Transverse colon (tissue), 4 donors: Measurements from ENCODE around the gene PEX11A. TPM values are rescaled to one million over a fixed set of nuclear protein-coding genes. Genes with fewer than 3 reads are reported as not detected.

Experiments used
- DNase-seq: peaks from one replicate; pipeline ENCODE4 v3.0.0-alpha.2; 2019
- H3K27ac ChIP-seq, 4 donors: fragments of 200-600 bp; sonication (generic); 2 replicates each; pipeline ENCODE4 v1.5.1; 2016 to 2018; ENCODE audit warnings: inconsistent platforms in 4 of 4
- H3K27me3 ChIP-seq: fragments of 200-600 bp; sonication (generic); 2 replicates; pipeline ENCODE4 v1.5.1; 2017; ENCODE audit warnings: inconsistent platforms
- H3K36me3 ChIP-seq, 4 donors: fragments of 200-600 bp; sonication (generic); 2 replicates each; pipeline ENCODE4 v1.5.1; 2017 to 2019; ENCODE audit warnings: inconsistent platforms in 4 of 4
- H3K4me1 ChIP-seq, 4 donors: fragments of 200-600 bp; sonication (generic); 2 replicates each; pipeline ENCODE4 v1.5.1; 2017 to 2020; ENCODE audit warnings: inconsistent platforms in 4 of 4
- H3K4me3 ChIP-seq, 4 donors: fragments of 200-600 bp; sonication (generic); 1 replicate in 1 of 4; 2 replicates in 3 of 4; pipeline versions ENCODE4 v1.5.1 to v1.6.1; 2017 to 2019; ENCODE audit warnings: inconsistent platforms in 4 of 4
- H3K9me3 ChIP-seq, 2 donors: fragments of 200-600 bp; sonication (generic); 2 replicates each; pipeline ENCODE4 v1.5.1; 2017 to 2019; ENCODE audit warnings: inconsistent platforms in 2 of 2
- EP300 ChIP-seq: sonication (generic); formaldehyde crosslinking; IDR thresholded peaks from one replicate; pipeline ENCODE4 v1.6.1; 2017; ENCODE audit warnings: antibody characterized with exemption, low read depth
- POLR2A ChIP-seq: fragments of 450-650 bp; IDR thresholded peaks from one replicate; pipeline ENCODE4 v1.6.1; 2016; ENCODE audit warnings: antibody characterized with exemption, mild to moderate bottlenecking, moderate library complexity
- POLR2AphosphoS5 ChIP-seq, 3 donors: sonication (generic); formaldehyde crosslinking; IDR thresholded peaks; one replicate each; pipeline ENCODE4 v1.6.1; 2016; ENCODE audit warnings: antibody characterized with exemption in 3 of 3
- WGBS, 2 donors: methylation state at CpG; one replicate each; pipeline ENCODE4 v1.1.5; 2018; ENCODE audit warnings: low coverage in 1 of 2; 5-methylcytosine and 5-hydroxymethylcytosine counted together
- in situ Hi-C, 4 donors: fragments of 200-750 bp; cut with MboI; loops; one replicate each; pipeline versions ENCODE4 v1.15.0 to v1.15.1; 2017; ENCODE audit warnings: low sequenced_read_pairs in 3 of 4, low pct_ligation_motif_present in 1 of 4, low pct_unique_long_range_greater_than_20kb in 1 of 4
- intact Hi-C: fragments of 100-400 bp; cut with DNase I; formaldehyde crosslinking; loops from one replicate; pipeline ENCODE4 v1.15.1; 2023; ENCODE audit warnings: low total_unique reads
- total RNA-seq, 4 donors: library from RNA; depleted of rRNA; stranded (reverse); fragments of >200 nt; gene quantifications; one replicate each; pipeline ENCODE4 v1.1.0, GENCODE V29; 2016
- TF ChIP-seq, protein P1 (sequence below), 5 experiments: fragments of 200-600 bp in 3 of 5; fragments of 450-650 bp in 2 of 5; sonication (generic) in 3 of 5; IDR thresholded peaks; 1 replicate in 2 of 5; 2 replicates in 3 of 5; pipeline ENCODE4 v1.5.1; 2016 to 2017; ENCODE audit warnings: antibody characterized with exemption in 5 of 5, inconsistent platforms in 3 of 5, mild to moderate bottlenecking in 2 of 5, moderate library complexity in 1 of 5

The PEX11A gene
- total RNA-seq, 4 donors from 2014 or later: 6.8 to 113 (median 40.6) TPM

DNA sequence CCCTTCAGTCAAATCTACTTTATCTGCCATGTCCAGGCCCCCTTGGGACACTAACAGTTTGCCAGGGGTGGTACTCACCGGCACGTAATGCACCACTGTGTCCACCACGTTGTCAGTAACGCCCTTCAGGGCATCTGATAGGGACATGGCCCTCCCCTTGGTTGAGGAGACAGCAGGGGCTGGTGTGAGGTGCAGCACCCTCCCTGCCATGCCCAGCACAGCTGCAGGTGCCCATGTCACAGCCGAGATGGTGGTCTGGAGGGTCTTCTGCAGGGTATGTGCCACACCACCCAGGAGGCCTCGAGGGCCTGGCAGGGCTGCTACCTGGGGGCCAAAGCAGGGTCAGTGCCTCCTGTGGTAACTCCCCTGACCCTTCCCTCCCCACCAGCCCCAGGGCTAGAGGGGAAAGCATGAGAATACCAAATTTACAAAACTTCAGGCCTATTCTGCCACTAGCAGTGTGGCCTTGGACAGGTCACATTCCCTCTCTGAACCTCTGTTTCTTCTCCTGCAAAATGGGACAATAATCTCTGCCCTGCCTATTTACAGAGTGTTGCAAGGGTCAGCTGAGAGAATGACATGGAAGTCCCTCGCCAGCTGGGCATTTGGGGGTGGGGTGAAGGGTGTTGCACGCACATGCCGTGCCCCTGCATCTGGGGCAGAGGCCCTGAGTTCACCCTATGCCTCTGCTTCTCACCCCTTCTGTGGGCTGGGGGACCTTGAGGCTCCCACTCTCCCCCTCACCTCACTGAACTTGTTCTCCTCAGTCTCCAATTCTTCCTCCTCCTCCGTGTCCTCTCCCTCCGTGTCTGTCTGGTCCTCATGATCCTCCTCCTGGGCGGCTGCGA, 23.5 kb downstream of the PEX11A start:
- intact Hi-C loops: no loop called here
- Histone ChIP-seq H3K36me3 (no peaks in the 10 kb centered on the region), H3K4me3 (no peak overlapping the region), H3K9me3 (no peaks in the 10 kb centered on the region), H3K27me3 (no peaks in the 10 kb centered on the region), H3K4me1 (peaks cover 11 to 28% (median 17%) of the 10 kb centered on the region in 4 donors), H3K27ac (no peak overlapping the region)
- TF ChIP-seq, protein P1, sequence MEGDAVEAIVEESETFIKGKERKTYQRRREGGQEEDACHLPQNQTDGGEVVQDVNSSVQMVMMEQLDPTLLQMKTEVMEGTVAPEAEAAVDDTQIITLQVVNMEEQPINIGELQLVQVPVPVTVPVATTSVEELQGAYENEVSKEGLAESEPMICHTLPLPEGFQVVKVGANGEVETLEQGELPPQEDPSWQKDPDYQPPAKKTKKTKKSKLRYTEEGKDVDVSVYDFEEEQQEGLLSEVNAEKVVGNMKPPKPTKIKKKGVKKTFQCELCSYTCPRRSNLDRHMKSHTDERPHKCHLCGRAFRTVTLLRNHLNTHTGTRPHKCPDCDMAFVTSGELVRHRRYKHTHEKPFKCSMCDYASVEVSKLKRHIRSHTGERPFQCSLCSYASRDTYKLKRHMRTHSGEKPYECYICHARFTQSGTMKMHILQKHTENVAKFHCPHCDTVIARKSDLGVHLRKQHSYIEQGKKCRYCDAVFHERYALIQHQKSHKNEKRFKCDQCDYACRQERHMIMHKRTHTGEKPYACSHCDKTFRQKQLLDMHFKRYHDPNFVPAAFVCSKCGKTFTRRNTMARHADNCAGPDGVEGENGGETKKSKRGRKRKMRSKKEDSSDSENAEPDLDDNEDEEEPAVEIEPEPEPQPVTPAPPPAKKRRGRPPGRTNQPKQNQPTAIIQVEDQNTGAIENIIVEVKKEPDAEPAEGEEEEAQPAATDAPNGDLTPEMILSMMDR (IDR thresholded peaks at IDR 0.05): no peak
- TF ChIP-seq EP300: no peak
- WGBS, 2 donors: 77 to 80% methylated on average over 1 to 13 of the region's 13 CpGs
- in situ Hi-C loops: no loop called here
- DNase-seq: no peak

DNA sequence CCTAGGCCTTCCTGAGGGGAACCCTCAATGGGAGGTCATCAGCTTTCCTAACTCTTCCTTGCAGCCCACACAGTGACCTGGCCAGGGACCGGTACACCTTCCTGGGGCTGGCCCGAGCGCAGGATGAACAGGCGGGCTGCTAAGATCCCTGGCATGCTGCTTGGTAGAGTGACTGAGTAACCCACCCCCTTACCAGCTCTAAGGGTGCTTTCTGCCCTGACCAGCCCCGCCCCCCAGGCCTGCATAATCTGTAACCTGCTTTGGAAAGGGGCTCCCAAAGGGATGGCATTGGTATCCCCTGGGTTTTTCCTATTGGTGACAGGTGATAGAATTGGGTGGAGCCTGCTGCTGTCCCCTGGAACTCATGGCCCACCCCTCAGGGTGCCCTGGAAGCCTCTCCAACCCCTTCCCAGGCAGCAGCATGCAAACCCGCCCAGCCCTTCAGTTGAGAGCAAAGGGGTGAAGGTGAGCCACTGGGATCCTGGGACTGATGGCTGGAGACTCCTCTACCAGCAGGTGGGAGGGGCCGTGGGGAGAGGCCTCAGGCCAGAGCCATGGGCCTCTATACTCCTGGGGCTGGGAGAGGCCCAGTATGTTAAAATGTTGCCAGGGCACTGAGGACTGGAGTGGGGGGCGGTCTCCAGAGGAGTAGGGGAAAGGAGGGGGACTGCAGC, 24.2 kb downstream of the PEX11A start:
- H3K4me3 ChIP-seq: peak overlapping the region in 1 of 4 donors; percentile 50
- intact Hi-C loops: no loop called here
- TF ChIP-seq, protein P1 (IDR thresholded peaks at IDR 0.05): no peak
- TF ChIP-seq EP300: no peak
- TF ChIP-seq POLR2A: no peak
- TF ChIP-seq POLR2AphosphoS5 (IDR thresholded peaks at IDR 0.05): no peak
- no peaks in the 10 kb centered on the region for H3K9me3 ChIP-seq
- peak overlapping the region; percentile 73 to 82 (median 76) for H3K27ac ChIP-seq
- peaks cover 11 to 28% (median 17%) of the 10 kb centered on the region in 4 donors for H3K4me1 ChIP-seq
- 99% methylated on average over 8 of the region's 8 CpGs; no CpG with 5 or more reads in 1 of the 2 donors for WGBS, 2 donors
- no peak for DNase-seq
- in situ Hi-C loops: no loop called here
- no peaks in the 10 kb centered on the region for H3K27me3 ChIP-seq
- no peaks in the 10 kb centered on the region for H3K36me3 ChIP-seq

DNA sequence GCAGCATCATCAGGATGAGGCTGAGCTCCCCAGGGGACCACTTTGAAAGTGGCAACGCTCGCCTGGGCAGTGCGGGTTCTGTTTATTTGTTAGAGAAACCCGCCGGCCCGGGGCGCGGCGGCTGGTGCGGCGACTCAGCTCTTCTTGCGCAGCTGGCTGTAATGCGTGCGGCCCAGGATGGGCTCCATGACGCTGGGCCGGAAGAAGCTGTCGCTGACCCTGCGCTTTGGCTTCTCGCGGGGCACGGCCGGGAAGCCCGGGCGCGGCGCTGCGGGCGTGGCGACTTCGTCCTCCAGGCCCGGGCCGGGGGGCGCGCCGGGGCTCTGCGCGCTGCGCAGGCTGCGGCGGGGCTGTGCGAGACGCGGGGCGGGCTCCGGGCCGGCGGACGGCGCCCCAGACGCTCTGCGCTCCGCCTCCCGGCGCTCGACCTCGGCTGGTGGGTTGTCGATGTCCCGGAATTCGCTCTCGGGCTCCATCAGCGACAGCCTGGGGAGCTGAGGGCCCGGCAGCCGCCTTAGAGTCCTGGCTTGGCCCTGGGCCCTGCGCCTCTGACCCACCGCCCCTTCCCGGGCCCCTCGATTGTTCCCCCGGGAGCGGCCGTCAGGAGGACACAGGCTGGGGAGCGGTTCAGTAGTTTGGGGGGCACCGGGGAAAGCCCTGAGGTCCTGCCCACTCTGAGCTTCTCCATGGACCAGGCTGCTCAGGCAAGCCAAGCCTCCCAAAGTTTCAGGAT, 24.9 kb downstream of the PEX11A start:
- H3K27me3 ChIP-seq: no peaks in the 10 kb centered on the region
- peak overlapping the region; percentile 32 to 50 (median 36) for H3K4me3 ChIP-seq
- intact Hi-C loops (no loop called here), in situ Hi-C loops (no loop called here)
- H3K4me1 ChIP-seq: peaks cover 11 to 28% (median 17%) of the 10 kb centered on the region in 4 donors
- peak; percentile 63 for DNase-seq
- peak in 1 of 3 donors; percentile 45 for TF ChIP-seq POLR2AphosphoS5 (IDR thresholded peaks at IDR 0.05)
- peak; percentile 42 for TF ChIP-seq POLR2A
- TF ChIP-seq, protein P1 (IDR thresholded peaks at IDR 0.05): no peak
- no peak for TF ChIP-seq EP300
- 4% methylated on average over 51 of the region's 72 CpGs; no CpG with 5 or more reads in 1 of the 2 donors for WGBS, 2 donors
- H3K27ac ChIP-seq: peak overlapping the region; percentile 73 to 82 (median 76)
- no peaks in the 10 kb centered on the region for H3K9me3 ChIP-seq
- H3K36me3 ChIP-seq: no peaks in the 10 kb centered on the region
